A549 (cell line): ENCODE data around the gene EML5. TPM values are rescaled to one million over a fixed set of nuclear protein-coding genes. Genes with fewer than 3 reads are reported as not detected.

ENCODE experiments used
- ATAC-seq, 2 experiments: fragments of 200-7000 bp in 1 of 2; fragments of >200 bp in 1 of 2; cut with Nextera tagmentation in 1 of 2; cut with Tn5 transposase in 1 of 2; 3 replicates each; pipeline versions ENCODE4 v1.8.0 to v1.9.1; 2018 to 2020; ENCODE audit warnings: mild to moderate bottlenecking in 1 of 2, moderate library complexity in 1 of 2
- CTCF ChIA-PET: fragments of 300-600 bp; sonication (Branson Sonifier 250); formaldehyde crosslinking; extraction: SDS; loops from one replicate; lab custom pipeline; 2021; ENCODE audit warnings: antibody characterized with exemption, inconsistent platforms; lab: Yijun Ruan, JAX
- POLR2A ChIA-PET: fragments of 350-600 bp; formaldehyde crosslinking; extraction: SDS; loops from one replicate; lab custom pipeline; 2021; ENCODE audit warnings: antibody characterized with exemption, inconsistent platforms; lab: Yijun Ruan, JAX
- DNase-seq, 2 experiments: peaks; one replicate each; pipeline versions ENCODE4 v3.0.0 to v3.0.0-alpha.2; 2011 to 2016; ENCODE audit warnings: low read depth in 1 of 2, low spot score in 1 of 2
- FAIRE-seq: peaks from 2 replicates; lab custom pipeline; 2011; peaks lifted over from hg19 to GRCh38; lab: Jason Lieb, UNC
- H3K27ac ChIP-seq, 2 experiments: fragments of >200 bp; sonication (Bioruptor Twin); formaldehyde crosslinking; 3 replicates each; pipeline ENCODE4 v1.5.1; 2016 to 2017
- H3K4me1 ChIP-seq: fragments of >200 bp; sonication (Bioruptor Twin); formaldehyde crosslinking; 3 replicates; pipeline ENCODE4 v1.6.1; 2016
- H3K4me2 ChIP-seq: fragments of >200 bp; sonication (Bioruptor Twin); formaldehyde crosslinking; 3 replicates; pipeline ENCODE4 v1.6.1; 2016
- H3K4me3 ChIP-seq: fragments of >200 bp; sonication (Bioruptor Twin); formaldehyde crosslinking; 3 replicates; pipeline ENCODE4 v1.5.1; 2016
- H3K9me3 ChIP-seq: fragments of >200 bp; sonication (Bioruptor Twin); formaldehyde crosslinking; 3 replicates; pipeline ENCODE4 v1.6.1; 2016
- ATOH8 ChIP-seq: fragments of 250-450 bp; sonication (Bioruptor Pico); IDR thresholded peaks from 2 replicates; pipeline ENCODE4 v1.5.0; 2020; ENCODE audit warnings: low read depth, mild to moderate bottlenecking, moderate library complexity
- CBX2 ChIP-seq: fragments of 200-600 bp; sonication (generic); IDR thresholded peaks from 2 replicates; pipeline ENCODE4 v1.6.1; 2016; ENCODE audit warnings: low read depth, mild to moderate bottlenecking, borderline replicate concordance
- CHD2 ChIP-seq: fragments of 150-350 bp; IDR thresholded peaks from 2 replicates; pipeline ENCODE4 v1.6.1; 2014; ENCODE audit warnings: low read length; ENCODE audit not compliant: partially characterized antibody
- ESRRA ChIP-seq: fragments of 150-350 bp; IDR thresholded peaks from 2 replicates; pipeline ENCODE4 v1.6.1; 2014; ENCODE audit warnings: mild to moderate bottlenecking, low read length, borderline replicate concordance
- FOSB ChIP-seq: fragments of 250-450 bp; sonication (Bioruptor Pico); IDR thresholded peaks from 2 replicates; pipeline ENCODE4 v1.5.0; 2020; ENCODE audit warnings: mild to moderate bottlenecking, moderate library complexity
- FOSL2 ChIP-seq, 2 experiments: fragments of 450-650 bp in 1 of 2; fragments of >200 bp in 1 of 2; sonication (Bioruptor Twin) in 1 of 2; formaldehyde crosslinking; IDR thresholded peaks; 2 replicates each; pipeline versions ENCODE4 v1.5.0 to v1.6.1; 2016 to 2020; ENCODE audit warnings: mild to moderate bottlenecking in 1 of 2, moderate library complexity in 1 of 2
- HDAC2 ChIP-seq: fragments of 200-600 bp; sonication (generic); IDR thresholded peaks from 2 replicates; pipeline ENCODE4 v1.6.1; 2016
- HOXB5 ChIP-seq: fragments of 250-450 bp; sonication (Bioruptor Pico); IDR thresholded peaks from 2 replicates; pipeline ENCODE4 v1.5.0; 2020; ENCODE audit warnings: mild to moderate bottlenecking, moderate library complexity
- MAX ChIP-seq: IDR thresholded peaks from 2 replicates; pipeline ENCODE4 v1.6.1; 2012
- MAZ ChIP-seq: fragments of 150-350 bp; IDR thresholded peaks from 2 replicates; pipeline ENCODE4 v1.6.1; 2014; ENCODE audit warnings: antibody characterized with exemption, low read depth, low read length, borderline replicate concordance
- NFE2L2 ChIP-seq: fragments of 150-350 bp; conservative IDR thresholded peaks from 2 replicates; pipeline ENCODE4 v1.6.1; 2014; ENCODE audit warnings: low read length
- PBX3 ChIP-seq: IDR thresholded peaks from 2 replicates; pipeline ENCODE4 v1.6.1; 2012
- PHF8 ChIP-seq: fragments of 200-600 bp; sonication (generic); IDR thresholded peaks from 2 replicates; pipeline ENCODE4 v1.6.1; 2016; ENCODE audit warnings: low read depth, mild to moderate bottlenecking, antibody characterized with exemption, moderate library complexity, borderline replicate concordance
- POLR2A ChIP-seq: IDR thresholded peaks from 2 replicates; pipeline ENCODE4 v1.6.1; 2012; ENCODE audit warnings: mild to moderate bottlenecking, low read length
- RAD21 ChIP-seq, 2 experiments: fragments of >200 bp in 1 of 2; sonication (Bioruptor Twin) in 1 of 2; formaldehyde crosslinking in 1 of 2; IDR thresholded peaks in 1 of 2; conservative IDR thresholded peaks in 1 of 2; 2 replicates in 1 of 2; 3 replicates in 1 of 2; pipeline ENCODE4 v1.6.1; 2012 to 2018; ENCODE audit warnings: inconsistent platforms in 1 of 2
- RARB ChIP-seq: fragments of 250-450 bp; sonication (Bioruptor Pico); IDR thresholded peaks from 2 replicates; pipeline ENCODE4 v1.8.0; 2021; ENCODE audit warnings: mild to moderate bottlenecking, moderate library complexity
- REST ChIP-seq: fragments of 200-600 bp; sonication (generic); IDR thresholded peaks from 2 replicates; pipeline ENCODE4 v1.6.1; 2016; ENCODE audit warnings: antibody characterized with exemption, mild to moderate bottlenecking, moderate library complexity
- RFX5 ChIP-seq: fragments of 450-650 bp; IDR thresholded peaks from 2 replicates; pipeline ENCODE4 v1.7.1; 2014; ENCODE audit warnings: antibody characterized with exemption, mild to moderate bottlenecking, moderate library complexity
- RNF2 ChIP-seq: fragments of 200-600 bp; sonication (generic); IDR thresholded peaks from 2 replicates; pipeline ENCODE4 v1.6.1; 2016; ENCODE audit warnings: low read depth, mild to moderate bottlenecking, antibody characterized with exemption, moderate library complexity, borderline replicate concordance
- SREBF2 ChIP-seq: fragments of 450-650 bp; IDR thresholded peaks from 2 replicates; pipeline ENCODE4 v1.6.1; 2014; ENCODE audit warnings: mild to moderate bottlenecking, moderate library complexity
- ZC3H11A ChIP-seq: fragments of 450-650 bp; IDR thresholded peaks from 2 replicates; pipeline ENCODE4 v1.6.1; 2014; ENCODE audit warnings: antibody characterized with exemption, mild to moderate bottlenecking
- ZFP36 ChIP-seq: fragments of 450-650 bp; IDR thresholded peaks from 2 replicates; pipeline ENCODE4 v1.6.1; 2014; ENCODE audit warnings: borderline replicate concordance; ENCODE audit not compliant: partially characterized antibody
- ZNF302 ChIP-seq: fragments of 250-450 bp; sonication (Bioruptor Pico); IDR thresholded peaks from 2 replicates; pipeline ENCODE4 v1.9.0; 2021; ENCODE audit warnings: inconsistent platforms, mild to moderate bottlenecking, moderate library complexity
- ZSCAN20 ChIP-seq: fragments of 250-450 bp; sonication (Bioruptor Pico); IDR thresholded peaks from 2 replicates; pipeline ENCODE4 v1.8.0; 2022; ENCODE audit warnings: mild to moderate bottlenecking, moderate library complexity
- WGBS: methylation state at CpG from one replicate; pipeline ENCODE4 v1.1.6; 2017; ENCODE audit errors: missing lambda C conversion rate; 5-methylcytosine and 5-hydroxymethylcytosine counted together
- polyA plus RNA-seq, 4 experiments: library from polyadenylated mRNA; depleted of rRNA in 3 of 4; stranded (reverse); fragments of >200 nt; fragmentation: RNase III in 1 of 4; extraction: RNeasy Plus Mini Kit Qiagen cat#74134 plus additional on column Dnase treatment in 1 of 4; gene quantifications; 2 replicates in 3 of 4; 3 replicates in 1 of 4; pipeline ENCODE4 v1.2.3, GENCODE V29; 2011 to 2017

Gene EML5
- polyA plus RNA-seq, 2 of the 4 experiments (the other 2 are of a cell fraction), result 0.44 to 0.62 TPM

GRCh38 chr14:88604212-88604611, 188.5 kb downstream of the EML5 start:
- TF ChIP-seq HOXB5 (CRISPR knock-in tag) (no peak), MAZ (no peak), ESRRA (no peak), FOSB (CRISPR knock-in tag) (no peak), HDAC2 (no peak), REST (no peak), RAD21 (conservative IDR thresholded peaks at IDR 0.05 in 1 of 2, IDR thresholded peaks at IDR 0.05 in 1 of 2) (no peak), MAX (no peak), CBX2 (no peak), ZNF302 (no peak), ZC3H11A (no peak), CHD2 (no peak), ZFP36 (no peak), ZSCAN20 (CRISPR knock-in tag) (no peak), RNF2 (no peak), SREBF2 (no peak), ATOH8 (CRISPR knock-in tag) (no peak)
- ChIA-PET CTCF (interaction anchor here (1.0 kb wide), 1 partner anchor 10 kb away, joined by 3 read pairs; no protein-coding TSS in a partner anchor), POLR2A (no interaction called here)
- H3K4me3 ChIP-seq, result no peak overlapping the region
- no peak overlapping the region for H3K4me2 ChIP-seq
- FAIRE-seq (no peak), ATAC-seq (no peak; a peak in 1 of 6 replicates), DNase-seq (no peak)
- no peaks in the 10 kb centered on the region for H3K9me3 ChIP-seq
- H3K4me1 ChIP-seq, result peaks cover 3% of the 10 kb centered on the region; the same call in 1 of the 3 replicates
- H3K27ac ChIP-seq, result no peak overlapping the region

GRCh38 chr14:88599761-88600439, 192.9 kb downstream of the EML5 start:
- ATAC-seq (no peak), FAIRE-seq (no peak), DNase-seq (no peak)
- POLR2A ChIA-PET, result no interaction called here
- CTCF ChIA-PET, result no interaction called here
- TF ChIP-seq FOSL2 (IDR thresholded peaks at IDR 0.05) (no peak), FOSL2 (CRISPR knock-in tag; IDR thresholded peaks at IDR 0.05) (no peak), PHF8 (no peak), PBX3 (no peak), RFX5 (no peak), RARB (CRISPR knock-in tag) (no peak), POLR2A (no peak), NFE2L2 (no peak), CBX2 (no peak)
- Histone ChIP-seq H3K9me3 (no peaks in the 10 kb centered on the region), H3K4me3 (no peak overlapping the region), H3K27ac (no peak overlapping the region), H3K4me1 (peaks cover 6% of the 10 kb centered on the region; the same call in 2 of the 3 replicates), H3K4me2 (no peak overlapping the region)
- WGBS, result 92% methylated on average over 10 of the region's 10 CpGs
